T-helper 9 cell (primary cell): ENCODE results near the gene P2RY14.
A peak's percentile ranks its signal among the peaks of the same experiment; 100 is the strongest.
"Not testable (repeated sequence)": the region's sequence is repeated elsewhere in the genome, so short reads cannot be mapped to it uniquely, and the experiment has no call there.

Experiments used
- DNase-seq: peaks from one replicate; pipeline ENCODE4 v3.0.0-alpha.2; 2020

Gene P2RY14

GRCh38 chr3:151256749-151257148, 21.6 kb downstream of the P2RY14 start:
- DNase-seq = no peak

DNA sequence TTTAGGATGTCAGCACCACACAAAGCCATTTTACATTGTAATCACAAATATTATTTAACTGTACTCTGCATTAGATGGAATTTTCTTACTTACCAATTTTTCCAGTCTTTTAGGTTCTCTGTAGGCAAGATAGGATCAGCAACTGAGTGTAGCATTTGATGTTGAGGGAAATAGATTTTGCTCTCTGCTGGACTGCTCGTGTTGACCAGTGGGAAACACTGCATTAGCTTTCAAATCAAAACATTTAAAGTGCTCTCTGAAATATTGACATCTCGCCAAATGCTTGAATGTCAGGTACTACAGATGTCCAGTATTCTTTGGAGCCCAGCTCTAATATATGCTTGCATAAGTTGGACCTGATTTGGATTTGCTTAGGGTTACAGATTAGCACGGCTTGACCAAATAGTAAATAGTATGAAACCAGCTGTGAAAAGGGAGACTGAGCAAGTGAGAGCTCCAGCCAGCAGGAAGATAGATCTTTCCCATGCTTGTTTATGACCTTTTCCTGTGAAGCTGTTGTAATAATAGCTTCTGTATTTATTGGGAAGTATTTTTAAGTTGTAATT, 29.5 kb downstream of the P2RY14 start:
- DNase-seq = no peak

DNA sequence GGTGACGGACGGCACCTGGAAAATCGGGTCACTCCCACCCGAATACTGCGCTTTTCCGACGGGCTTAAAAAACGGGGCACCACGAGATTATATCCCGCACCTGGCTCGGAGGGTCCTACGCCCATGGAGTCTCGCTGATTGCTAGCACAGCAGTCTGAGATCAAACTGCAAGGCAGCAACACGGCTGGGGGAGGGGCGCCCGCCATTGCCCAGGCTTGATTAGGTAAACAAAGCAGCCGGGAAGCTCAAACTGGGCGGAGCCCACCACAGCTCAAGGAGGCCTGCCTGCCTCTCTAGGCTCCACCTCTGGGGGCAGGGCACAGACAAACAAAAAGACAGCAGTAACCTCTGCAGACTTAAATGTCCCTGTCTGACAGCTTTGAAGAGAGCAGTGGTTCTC, 36.3 kb downstream of the P2RY14 start:
- DNase-seq = not testable (repeated sequence)

DNA sequence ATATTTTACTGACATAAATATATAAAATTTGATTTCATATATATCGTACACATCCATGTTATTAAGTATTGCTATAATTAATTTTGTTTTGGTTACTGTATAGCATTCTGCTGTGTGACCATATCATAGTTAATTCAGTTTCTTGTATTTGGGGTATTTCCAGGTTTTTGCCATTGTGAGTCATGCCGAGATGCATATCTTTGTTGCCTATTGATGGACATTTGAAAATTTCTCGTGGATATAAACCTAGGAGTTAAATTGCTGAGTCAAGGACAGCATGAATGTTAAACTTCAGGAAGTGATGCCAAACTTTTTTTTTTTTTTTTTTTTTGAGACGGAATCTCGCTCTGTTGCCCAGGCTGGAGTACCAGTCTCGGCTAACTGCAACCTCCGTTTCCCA, 41.6 kb downstream of the P2RY14 start:
- no peak for DNase-seq

- no peak for DNase-seq
These were observed 42.0 kb downstream of the P2RY14 start for GRCh38 chr3:151236316-151236715.

DNA sequence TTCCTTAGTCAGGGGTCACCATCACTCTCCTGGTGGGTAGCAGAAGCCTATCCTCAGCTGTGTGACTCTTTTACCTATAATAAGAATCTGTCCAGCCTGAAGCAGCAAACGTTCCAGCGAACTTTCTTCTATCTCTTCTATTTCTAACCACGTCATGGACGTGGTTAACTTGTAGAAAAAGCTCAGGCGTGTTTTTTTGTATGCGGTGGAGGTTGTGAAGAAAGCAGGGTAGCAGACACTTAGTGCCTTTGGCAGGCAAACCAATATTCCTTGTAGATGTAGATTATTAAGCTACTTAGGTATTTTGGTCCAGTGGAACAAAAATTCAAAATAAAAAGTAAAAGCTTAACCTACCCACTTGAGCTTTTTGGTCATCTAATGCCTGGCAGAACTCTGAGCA, 43.5 kb downstream of the P2RY14 start:
- no peak for DNase-seq

DNA sequence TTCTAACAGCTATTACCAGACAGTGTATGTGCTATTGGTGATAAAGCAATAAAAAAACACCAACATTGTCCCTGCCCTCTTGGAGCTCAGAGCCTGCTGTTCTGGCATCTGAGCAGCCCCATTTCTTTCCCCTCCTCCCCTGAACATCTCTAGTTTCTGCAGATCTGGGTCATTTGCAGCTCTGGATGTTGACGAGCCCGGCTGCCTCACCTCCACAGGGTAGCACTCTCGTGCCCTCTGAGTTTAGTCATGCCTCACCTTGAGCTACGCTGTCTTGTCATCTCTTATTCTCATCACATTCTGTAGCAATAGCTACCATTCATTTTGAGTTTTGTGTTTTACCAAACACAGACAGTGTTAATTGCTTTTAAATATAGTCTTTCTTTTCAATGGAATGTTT, 45.4 kb downstream of the P2RY14 start:
- no peak for DNase-seq

GRCh38 chr3:151232403-151232802, 45.9 kb downstream of the P2RY14 start:
- not testable (repeated sequence) for DNase-seq

DNA sequence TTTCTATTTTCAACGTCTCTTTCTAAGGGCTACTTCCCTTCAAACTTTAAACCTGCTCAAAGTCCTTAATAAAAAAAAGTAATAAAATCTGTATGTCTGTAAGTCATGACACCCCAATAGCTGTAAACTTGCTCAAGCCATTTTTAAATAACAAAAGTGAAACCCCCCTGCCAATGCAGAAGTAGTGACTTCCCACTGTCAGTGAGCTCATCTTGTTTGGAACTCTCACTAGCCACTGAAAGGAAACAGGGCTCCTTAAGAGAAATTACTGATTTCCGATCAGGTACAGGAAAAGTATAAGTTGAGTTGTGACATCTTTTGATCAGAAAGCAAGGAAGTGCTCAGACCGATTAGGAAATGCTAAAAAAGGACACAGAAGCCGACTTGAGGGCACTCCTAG, 47.7 kb downstream of the P2RY14 start:
- no peak for DNase-seq

- DNase-seq = no peak
These were observed 49.7 kb downstream of the P2RY14 start for GRCh38 chr3:151228666-151229040.

DNA sequence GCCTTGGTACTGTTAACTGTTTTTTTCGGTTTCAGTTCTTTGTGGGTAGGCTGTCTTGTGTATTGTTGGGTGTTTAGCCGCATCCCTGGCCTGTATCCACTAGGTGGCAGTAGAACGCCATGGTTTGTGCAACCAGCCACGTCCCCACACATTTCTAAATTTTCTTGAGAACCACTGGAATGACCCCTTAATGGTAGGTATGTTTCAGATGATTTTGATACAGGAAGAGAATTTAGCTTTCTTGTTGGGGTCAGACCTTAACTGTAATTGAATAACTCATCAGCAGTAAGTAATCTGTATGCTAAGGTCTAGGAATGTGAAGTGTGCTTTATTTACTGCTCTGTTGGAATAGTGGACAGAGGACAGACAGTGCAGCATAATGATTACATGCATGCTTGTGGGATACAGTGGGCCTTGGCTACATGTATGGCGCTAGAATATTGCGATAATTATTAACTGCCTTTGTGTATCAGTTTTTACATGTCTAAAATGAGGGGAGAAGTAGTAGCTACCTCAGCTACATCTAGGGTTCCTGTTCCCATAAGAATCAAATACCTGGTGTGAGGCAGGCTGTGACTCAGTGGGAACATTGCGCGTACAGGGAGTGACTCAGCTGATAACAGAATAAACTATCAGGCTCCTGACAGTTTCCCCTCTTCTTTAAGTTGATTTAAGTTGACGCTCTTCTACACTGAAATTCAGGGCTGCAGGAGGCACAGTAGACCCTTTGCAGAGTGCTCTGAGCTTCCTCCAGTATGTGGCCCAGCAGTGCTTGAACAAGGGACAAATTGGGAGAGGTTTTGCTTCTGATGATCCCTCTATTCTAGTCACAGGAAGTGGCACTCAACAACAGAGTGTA, 50.3 kb downstream of the P2RY14 start:
- DNase-seq = peak; percentile 67

DNA sequence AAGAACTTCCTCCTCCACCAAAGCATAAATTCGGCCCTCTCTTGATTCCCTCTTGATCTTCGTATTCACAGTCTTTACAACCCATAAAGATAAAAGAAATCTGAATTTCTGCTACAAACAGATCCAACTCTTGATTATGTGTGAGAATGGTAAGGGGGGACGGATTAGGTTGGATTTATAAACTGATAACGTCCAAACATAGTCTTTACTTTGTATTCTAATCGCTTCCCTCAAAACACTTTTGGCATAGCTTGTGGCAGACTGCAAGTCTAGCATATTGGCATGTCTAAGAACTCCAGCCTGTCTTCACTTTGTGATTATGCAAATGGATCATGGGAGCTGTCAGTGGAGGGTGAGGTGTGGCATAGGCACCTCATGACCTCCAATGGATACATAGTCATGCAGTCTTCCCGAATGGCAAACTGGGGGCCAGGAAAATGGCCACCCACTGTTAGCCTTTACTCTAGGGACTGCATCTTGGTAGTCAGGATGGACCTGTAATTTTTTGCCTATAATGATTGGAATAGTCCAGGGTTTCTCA, 51.0 kb downstream of the P2RY14 start:
- no peak for DNase-seq

GRCh38 chr3:151226825-151227224, 51.5 kb downstream of the P2RY14 start:
- DNase-seq = no peak

DNA sequence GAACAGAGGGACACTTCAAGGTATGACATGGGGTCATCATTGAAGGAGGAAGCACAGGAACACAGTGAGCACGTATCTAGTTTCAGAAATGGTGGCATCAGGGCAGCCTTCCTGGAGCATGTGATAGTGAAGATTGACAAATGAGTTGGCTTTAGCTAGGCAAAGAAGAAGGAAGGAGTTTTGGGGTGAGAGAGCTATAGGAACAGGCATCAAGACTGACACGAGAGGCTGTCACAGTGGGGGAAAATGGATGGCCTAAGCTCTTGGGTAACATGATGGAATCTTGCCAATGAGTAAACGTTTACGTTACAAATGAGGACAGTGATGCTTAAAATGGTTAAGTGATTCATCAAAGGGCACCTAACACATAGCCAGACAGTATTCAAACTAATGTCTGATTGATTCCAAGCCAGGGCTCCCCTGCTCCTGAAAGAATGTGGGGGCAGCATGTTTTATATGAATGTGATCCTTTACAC, 52.2 kb downstream of the P2RY14 start:
- DNase-seq = no peak

DNA sequence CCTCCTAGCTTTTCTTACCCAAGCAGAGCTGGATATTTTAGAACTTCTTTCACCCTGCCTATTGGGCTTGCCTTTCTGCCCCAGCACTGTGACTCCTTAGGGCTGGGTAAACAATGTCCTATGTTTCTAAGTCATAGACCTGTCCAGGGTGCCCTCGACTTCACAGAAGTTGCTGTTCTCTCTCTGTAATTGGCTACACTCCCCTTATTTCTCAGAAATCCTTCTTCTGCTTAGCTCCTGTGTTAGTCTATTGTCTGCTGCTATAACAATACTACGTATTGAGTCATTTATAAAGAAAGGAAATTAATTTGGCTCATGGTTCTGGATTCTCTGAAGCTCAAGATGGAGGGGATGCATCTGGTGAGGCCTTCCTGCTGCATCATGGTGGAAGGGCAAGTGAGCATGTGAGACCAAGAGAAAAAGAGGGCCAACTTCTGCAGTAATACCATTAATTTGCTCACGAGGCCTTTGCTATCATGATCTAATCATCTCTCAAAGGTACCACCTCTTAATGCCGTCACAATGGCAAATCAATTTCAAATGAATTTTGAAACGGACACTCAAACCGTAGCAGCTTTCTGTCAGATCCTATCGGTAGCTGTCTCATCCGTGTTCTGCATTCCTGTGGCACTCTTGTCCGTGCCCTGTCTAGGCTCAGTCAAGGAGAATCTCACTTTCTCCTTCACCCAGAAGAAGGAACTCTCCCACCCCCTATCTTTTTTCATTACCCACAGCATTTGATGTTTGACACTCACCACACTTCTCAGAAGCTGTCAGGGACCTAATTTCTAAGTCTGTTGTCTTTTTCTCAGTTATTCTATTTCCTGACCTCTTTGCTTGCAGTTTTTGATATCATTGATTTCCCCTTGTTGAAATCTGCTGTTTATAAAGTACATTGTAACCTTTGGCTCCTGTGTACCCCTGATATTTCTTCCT, 53.0 kb downstream of the P2RY14 start:
- no peak for DNase-seq

DNA sequence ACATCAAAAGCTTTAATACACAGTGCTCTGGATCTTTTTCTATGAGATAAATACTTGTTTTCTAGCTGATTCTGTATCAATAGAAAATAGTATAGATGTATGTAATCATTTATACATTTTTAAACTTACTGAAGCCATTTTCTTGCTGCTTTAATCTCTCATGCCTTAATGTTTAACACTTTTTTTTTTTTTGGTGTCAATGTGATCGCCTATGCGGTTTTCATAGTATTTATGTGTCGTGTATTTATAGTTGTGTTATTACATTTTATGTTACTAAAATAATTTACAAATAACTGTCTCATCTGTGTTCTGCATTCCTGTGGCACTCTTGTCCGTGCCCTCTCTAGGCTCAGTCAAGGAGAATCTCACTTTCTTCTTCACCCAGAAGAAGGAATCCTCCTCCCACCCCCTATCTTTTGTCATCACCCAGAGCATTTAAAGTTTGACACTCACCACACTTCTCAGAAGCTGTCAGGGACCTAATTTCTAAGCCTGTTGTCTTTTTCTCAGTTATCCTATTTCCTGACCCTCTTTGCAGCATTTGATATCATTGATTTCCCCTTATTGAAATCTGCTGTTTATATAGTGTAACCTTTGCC, 54.0 kb downstream of the P2RY14 start:
- DNase-seq = no peak

DNA sequence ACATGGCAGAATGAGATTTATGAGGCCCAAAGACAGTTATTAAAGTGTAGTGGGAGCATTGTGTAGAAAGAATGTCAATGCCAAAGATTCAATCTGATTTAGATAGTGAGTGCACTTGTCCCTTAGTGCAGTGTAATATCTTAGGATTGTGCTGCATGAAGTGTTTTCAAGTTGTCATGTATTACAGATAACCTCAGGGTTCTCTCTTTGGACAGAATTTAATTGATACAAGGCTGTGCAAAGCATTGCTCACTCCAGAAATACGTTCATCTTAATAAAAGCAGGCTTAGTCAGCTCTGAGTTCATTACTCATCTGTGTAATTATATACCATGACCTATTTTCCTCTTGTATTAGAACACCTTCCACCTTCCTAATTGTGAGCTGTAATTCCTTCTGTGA, 59.3 kb downstream of the P2RY14 start:
- no peak for DNase-seq

DNA sequence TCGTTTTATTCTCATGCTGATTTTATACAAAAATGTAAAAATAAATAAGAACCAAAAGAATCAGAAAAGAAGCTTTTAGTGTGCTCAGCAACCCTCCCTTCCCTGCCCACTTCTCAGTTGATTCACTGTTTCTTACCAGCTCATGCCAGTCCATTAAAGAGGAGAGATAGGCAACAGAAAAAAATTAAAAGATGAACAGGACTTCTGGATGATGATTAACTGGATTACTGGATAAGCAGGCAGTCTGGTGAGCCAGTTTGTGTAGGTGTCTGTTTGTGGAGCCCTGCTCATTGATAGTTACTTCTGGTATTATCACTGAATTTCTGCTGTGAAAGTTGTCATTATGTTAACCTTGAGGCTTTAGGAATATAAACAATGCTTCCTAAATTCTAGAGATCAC, 60.2 kb downstream of the P2RY14 start:
- no peak for DNase-seq

DNA sequence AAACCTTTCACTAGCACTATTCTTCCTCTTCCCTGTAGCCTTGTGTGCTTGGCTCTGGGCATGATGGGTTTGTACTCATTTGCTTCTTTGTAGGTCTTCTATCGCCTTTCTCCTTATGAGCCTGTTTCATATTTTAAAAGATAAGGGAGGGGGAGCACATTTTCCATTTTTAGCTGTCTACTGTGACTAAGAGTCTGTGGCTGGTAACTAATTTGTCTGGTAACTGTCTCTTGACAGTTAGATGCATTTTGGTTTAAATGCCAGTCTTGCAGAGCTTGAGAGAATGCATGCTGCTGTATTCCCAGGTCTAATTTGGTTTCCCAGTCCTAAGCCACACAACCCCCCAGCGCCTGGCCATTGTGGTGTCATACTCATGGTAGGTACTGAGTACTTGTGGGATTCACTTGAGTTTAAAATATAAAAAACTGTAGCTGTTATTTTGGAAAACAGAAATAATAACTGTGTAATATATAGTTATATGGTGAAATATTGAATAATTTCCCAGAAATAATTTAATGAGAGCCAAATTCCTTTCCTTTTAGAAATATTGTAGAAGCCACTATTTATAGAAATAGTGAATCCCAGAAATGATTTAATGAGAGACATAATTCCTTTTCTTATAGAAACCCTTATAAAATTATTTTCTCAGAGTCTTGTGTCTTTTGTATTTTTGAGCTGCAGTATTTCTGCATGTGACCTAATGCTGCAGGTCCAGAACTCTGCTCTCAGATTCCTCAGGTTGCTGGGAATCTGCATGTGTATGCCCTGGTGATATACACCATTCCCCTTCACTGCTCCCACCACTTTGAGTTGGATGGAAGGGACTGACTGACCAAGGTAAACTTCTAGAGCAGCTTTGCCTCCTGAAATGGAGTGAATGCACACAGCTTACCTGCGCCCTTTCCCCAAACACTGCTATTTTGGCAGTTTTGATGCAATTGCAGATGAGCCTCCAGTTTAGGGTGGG, 61.4 kb downstream of the P2RY14 start:
- no peak for DNase-seq

- no peak for DNase-seq
These were observed 63.9 kb downstream of the P2RY14 start for GRCh38 chr3:151214459-151214858.

DNA sequence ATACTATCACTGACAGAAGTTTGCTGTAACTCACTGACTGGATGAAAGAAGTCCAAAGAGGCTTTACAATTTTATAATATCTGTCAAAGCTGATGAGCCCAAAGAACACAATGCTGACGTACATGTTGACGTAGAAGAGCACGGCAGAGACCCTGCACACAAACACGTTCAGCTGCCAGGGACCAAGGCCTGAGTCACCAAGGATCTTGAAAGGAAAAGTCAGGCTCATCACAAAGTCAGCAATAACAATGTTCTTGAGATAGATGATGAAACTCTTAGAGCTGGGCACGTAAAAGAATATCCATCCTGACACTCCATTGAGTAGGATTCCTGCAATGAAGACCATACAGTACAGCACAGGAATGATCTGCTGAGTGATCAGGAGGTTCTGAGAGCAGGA, 64.5 kb downstream of the P2RY14 start:
- DNase-seq = no peak
